ENCODE results near the gene COBL.

Gene COBL

DNA sequence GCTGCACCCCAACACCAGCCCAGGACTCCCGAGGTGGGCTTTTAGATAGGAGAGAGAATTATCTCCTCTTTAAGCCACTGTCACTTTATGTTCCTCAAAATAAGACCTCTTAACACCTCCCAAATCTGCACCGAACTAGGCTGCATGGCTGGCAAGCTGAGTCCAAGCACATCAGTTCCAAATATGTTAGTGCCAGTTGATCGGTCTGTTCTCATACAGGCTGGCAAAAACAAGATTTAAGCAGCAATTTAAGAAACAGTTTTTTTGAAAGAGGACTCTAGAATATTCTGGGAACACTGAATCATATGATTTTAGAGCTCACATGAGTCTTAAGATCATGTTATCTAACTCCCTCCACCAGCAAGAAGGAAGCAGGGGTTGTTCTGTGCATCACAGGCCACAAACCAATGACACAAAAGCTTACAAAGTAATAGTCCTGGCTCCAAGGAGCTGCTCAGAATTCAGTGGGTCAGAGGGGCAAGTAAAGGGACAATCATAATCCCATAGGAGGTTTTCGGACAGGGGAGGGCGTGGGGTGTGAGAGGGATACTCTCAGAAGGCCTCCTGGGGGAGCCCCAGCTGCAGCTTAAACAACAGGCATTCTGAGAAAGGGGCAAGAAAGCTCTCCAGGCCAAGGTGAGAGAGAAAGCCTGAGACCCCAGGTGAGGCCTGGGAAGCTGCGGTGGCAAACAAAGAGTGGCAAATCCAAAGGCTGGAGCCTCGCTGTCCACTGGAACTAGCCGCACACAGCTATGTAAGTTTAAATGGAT lies 7.1 kb downstream of the COBL start:
- TF ChIP-seq, protein P1, sequence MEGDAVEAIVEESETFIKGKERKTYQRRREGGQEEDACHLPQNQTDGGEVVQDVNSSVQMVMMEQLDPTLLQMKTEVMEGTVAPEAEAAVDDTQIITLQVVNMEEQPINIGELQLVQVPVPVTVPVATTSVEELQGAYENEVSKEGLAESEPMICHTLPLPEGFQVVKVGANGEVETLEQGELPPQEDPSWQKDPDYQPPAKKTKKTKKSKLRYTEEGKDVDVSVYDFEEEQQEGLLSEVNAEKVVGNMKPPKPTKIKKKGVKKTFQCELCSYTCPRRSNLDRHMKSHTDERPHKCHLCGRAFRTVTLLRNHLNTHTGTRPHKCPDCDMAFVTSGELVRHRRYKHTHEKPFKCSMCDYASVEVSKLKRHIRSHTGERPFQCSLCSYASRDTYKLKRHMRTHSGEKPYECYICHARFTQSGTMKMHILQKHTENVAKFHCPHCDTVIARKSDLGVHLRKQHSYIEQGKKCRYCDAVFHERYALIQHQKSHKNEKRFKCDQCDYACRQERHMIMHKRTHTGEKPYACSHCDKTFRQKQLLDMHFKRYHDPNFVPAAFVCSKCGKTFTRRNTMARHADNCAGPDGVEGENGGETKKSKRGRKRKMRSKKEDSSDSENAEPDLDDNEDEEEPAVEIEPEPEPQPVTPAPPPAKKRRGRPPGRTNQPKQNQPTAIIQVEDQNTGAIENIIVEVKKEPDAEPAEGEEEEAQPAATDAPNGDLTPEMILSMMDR (conservative IDR thresholded peaks at IDR 0.05) = no peak

DNA sequence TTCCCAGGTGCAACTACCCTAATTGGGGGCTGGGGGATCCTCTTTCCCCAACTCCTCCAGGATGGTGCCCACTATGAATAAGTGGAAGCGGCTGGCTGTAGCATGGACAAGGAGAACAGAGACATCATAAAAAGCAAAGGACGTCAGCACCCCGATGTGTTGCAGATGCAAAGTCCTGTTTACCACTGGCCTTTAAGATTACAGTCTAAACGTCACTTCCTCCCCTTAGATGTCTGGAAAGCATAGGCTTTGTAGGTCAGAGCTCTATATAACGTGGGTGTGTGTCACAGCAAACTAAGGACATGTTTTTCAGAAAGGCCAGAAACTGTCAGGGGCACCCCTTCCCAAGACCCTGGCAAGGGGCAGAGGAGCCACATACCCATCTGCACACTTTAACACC lies 7.9 kb downstream of the COBL start:
- no peak overlapping the region for H3K27ac ChIP-seq
- TF ChIP-seq, protein P1 (conservative IDR thresholded peaks at IDR 0.05) = no peak

More for the DNA sequence above, 7.1 kb downstream of the COBL start:
- no peak overlapping the region for H3K27ac ChIP-seq

DNA sequence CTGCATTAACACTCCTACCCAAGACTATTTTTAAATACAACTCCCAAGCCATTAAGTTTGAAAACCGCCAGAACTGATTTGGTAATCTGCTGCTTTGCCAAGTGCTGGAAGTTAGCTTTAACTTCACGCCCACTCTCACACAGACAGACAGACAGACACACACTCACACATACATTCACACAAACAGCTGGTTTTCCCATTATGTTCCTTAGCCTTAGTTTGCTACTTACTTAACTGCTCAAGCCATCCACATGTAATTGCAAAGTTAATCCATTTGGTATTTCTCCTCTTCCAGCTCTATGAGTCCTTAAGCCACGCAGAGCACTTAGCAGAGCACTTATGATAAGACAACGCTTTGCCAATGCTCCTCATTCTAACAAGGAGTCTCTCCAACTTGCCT lies 8.3 kb downstream of the COBL start:
- TF ChIP-seq, protein P1 (conservative IDR thresholded peaks at IDR 0.05) = no peak
- H3K27ac ChIP-seq = no peak overlapping the region

DNA sequence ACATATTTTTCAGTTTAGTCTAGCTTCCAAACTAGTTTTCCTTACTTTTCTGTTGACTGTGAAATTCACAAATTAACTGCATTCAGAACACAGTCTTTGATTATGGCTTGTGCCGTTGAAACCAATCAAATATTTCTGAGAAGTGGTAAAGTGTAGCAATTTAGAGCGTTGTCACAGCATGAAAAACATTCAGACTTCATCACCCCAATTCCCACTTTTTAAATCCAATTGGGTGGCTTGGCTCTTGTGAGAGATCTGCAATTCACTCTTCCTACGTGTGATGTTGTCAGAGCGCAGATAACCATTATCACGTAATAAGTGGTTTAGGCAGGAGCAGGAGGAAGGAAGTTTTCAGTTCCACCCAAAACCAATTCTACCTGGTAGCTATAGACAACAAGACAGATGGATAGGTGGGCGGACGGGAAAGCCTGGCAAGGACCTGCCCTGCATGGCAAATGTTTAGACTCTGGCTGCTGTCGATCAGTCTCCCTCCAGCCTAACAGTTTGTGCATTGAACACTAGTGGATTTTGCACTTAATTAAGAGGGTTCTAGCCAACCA lies 8.9 kb downstream of the COBL start:
- no peak overlapping the region for H3K27ac ChIP-seq
- TF ChIP-seq, protein P1 (conservative IDR thresholded peaks at IDR 0.05) = no peak

DNA sequence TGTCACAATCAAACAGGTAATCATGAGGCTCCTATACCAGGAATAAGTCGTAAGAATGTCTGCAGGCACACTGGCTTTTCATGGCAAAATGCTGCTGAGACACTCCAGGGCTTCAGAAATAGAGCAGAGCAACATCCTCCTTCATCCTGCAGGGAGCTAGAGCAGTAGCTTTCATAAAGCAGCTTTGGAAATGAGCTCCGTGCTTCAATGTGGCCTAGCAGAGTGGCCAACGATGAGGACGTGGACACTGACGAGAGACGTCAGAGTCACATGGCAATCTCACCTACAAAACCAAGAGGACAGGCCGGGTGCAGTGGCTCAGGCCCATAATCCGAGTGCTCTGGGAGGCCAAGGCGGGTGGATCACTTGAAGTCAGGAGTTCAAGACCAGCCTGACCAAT lies 9.8 kb downstream of the COBL start:
- no peak overlapping the region for H3K27ac ChIP-seq
- TF ChIP-seq, protein P1 (conservative IDR thresholded peaks at IDR 0.05) = no peak

DNA sequence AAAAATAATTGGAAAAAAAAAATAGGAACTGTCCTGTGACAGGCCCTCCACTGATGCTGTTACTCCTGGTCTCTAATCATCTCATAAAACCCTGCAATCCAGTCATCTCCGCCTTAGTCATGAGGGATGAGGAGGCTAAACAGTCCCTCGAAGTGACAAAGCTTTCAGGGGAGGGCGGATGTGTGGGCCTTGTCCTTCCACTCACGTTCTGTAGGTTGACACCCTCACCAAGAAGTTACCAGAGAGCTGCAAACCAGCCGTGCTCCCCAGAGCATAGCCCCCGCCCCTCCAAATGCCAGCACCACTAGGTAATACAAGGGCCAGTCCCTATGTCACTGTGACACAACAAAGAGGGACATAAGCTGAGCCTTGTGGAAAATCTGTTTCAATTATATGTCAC lies 11.9 kb downstream of the COBL start:
- H3K27ac ChIP-seq = no peak overlapping the region
- TF ChIP-seq, protein P1 (conservative IDR thresholded peaks at IDR 0.05) = no peak

DNA sequence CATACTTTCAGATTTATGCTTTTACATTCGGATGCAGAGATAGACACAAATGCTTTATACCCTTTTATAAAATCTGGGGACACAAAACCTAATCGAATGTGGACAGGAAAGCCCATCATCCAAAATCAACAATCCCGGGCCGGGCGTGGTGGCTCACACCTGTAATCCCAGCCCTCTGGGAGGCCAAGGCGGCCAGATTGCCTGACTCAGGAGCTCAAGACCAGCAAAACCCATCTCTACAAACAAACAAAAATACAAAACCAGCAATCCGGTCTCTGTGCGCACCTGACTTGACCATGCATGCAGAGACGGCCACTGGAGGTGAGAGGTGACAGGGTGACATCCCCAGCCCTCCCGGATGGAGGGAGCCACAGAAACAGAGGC lies 13.5 kb downstream of the COBL start:
- TF ChIP-seq, protein P1 (conservative IDR thresholded peaks at IDR 0.05) = no peak
- H3K27ac ChIP-seq = no peak overlapping the region

All from VCaP (cell line).